ENCODE results near the gene SNORC. TPM values are rescaled to one million over a fixed set of nuclear protein-coding genes. Genes with fewer than 3 reads are reported as not detected.

Gene SNORC
- polyA plus RNA-seq, 1 experiment, result 0.25 TPM

- no peaks in the 10 kb centered on the region for H3K36me3 ChIP-seq (ENCODE audit: control insufficient read depth, insufficient read depth, low read length)
- no peak for DNase-seq (ENCODE audit: low read depth)
- ChIA-PET POLR2A (no interaction called here), CTCF (no interaction called here)
- no peak for TF ChIP-seq CTCF (IDR thresholded peaks at IDR 0.05; ENCODE audit: insufficient read depth, low read depth, low read length)
- no peak overlapping the region for H3K4me3 ChIP-seq (ENCODE audit: low read depth, low read length)
- H3K27me3 ChIP-seq (ENCODE audit: control insufficient read depth, insufficient read depth, low read length), result no peaks in the 10 kb centered on the region
These were observed 22.2 kb downstream of the SNORC start for GRCh38 chr2:232892221-232892620.

- Histone ChIP-seq H3K4me3 (ENCODE audit: low read depth, low read length) (no peak overlapping the region), H3K27me3 (ENCODE audit: control insufficient read depth, insufficient read depth, low read length) (no peaks in the 10 kb centered on the region), H3K36me3 (ENCODE audit: control insufficient read depth, insufficient read depth, low read length) (no peaks in the 10 kb centered on the region)
- CTCF ChIA-PET, result no interaction called here
- POLR2A ChIA-PET, result no interaction called here
- TF ChIP-seq CTCF (IDR thresholded peaks at IDR 0.05; ENCODE audit: insufficient read depth, low read depth, low read length), result no peak
- no peak for DNase-seq (ENCODE audit: low read depth)
These were observed 22.8 kb downstream of the SNORC start for GRCh38 chr2:232892843-232893242.

GRCh38 chr2:232893834-232894233 is 23.8 kb downstream of the SNORC start:
- no peaks in the 10 kb centered on the region for H3K27me3 ChIP-seq (ENCODE audit: control insufficient read depth, insufficient read depth, low read length)
- no peaks in the 10 kb centered on the region for H3K36me3 ChIP-seq (ENCODE audit: control insufficient read depth, insufficient read depth, low read length)
- H3K4me3 ChIP-seq (ENCODE audit: low read depth, low read length), result no peak overlapping the region
- no peak for DNase-seq (ENCODE audit: low read depth)
- POLR2A ChIA-PET, result no interaction called here
- TF ChIP-seq CTCF (IDR thresholded peaks at IDR 0.05; ENCODE audit: insufficient read depth, low read depth, low read length), result no peak
- CTCF ChIA-PET, result interaction anchor here (0.9 kb wide), 1 partner anchor 18 kb away, joined by 3 read pairs; no protein-coding TSS in a partner anchor

- Histone ChIP-seq H3K36me3 (ENCODE audit: control insufficient read depth, insufficient read depth, low read length) (no peaks in the 10 kb centered on the region), H3K4me3 (ENCODE audit: low read depth, low read length) (no peak overlapping the region), H3K27me3 (ENCODE audit: control insufficient read depth, insufficient read depth, low read length) (no peaks in the 10 kb centered on the region)
- ChIA-PET POLR2A (interaction anchor here (0.6 kb wide), 1 partner anchor 23 kb away, joined by 3 read pairs; no protein-coding TSS in a partner anchor), CTCF (interaction anchor here (0.9 kb wide), 1 partner anchor 19 kb away, joined by 3 read pairs; no protein-coding TSS in a partner anchor)
- no peak for TF ChIP-seq CTCF (IDR thresholded peaks at IDR 0.05; ENCODE audit: insufficient read depth, low read depth, low read length)
- no peak for DNase-seq (ENCODE audit: low read depth)
These were observed 24.2 kb downstream of the SNORC start for GRCh38 chr2:232894251-232894650.

GRCh38 chr2:232894746-232895145 is 24.7 kb downstream of the SNORC start:
- CTCF ChIA-PET, result interaction anchor here (0.9 kb wide), 1 partner anchor 19 kb away, joined by 3 read pairs; no protein-coding TSS in a partner anchor
- no peak overlapping the region for H3K4me3 ChIP-seq (ENCODE audit: low read depth, low read length)
- TF ChIP-seq CTCF (IDR thresholded peaks at IDR 0.05; ENCODE audit: insufficient read depth, low read depth, low read length), result no peak

More at GRCh38 chr2:232894746-232895145, 24.7 kb downstream of the SNORC start:
- no peaks in the 10 kb centered on the region for H3K27me3 ChIP-seq (ENCODE audit: control insufficient read depth, insufficient read depth, low read length)
- no peak for DNase-seq (ENCODE audit: low read depth)
- POLR2A ChIA-PET, result interaction anchor here (0.6 kb wide), 1 partner anchor 22 kb away, joined by 3 read pairs; no protein-coding TSS in a partner anchor
- no peaks in the 10 kb centered on the region for H3K36me3 ChIP-seq (ENCODE audit: control insufficient read depth, insufficient read depth, low read length)
